ACC112 (cell line): ENCODE data around the gene CTNNBL1.

Experiments used
- H2AFZ ChIP-seq: fragments of 200-600 bp; sonication (generic); one replicate; pipeline ENCODE4 v1.6.0; 2017; ENCODE audit warnings: antibody characterized with exemption, low read length; ENCODE audit not compliant: unreplicated experiment
- H3K27ac ChIP-seq: fragments of 200-600 bp; sonication (generic); 2 replicates; pipeline ENCODE4 v1.5.1; 2014; ENCODE audit warnings: low read depth, mild to moderate bottlenecking, antibody characterized with exemption, low read length, moderate library complexity
- H3K27me3 ChIP-seq: fragments of 200-600 bp; sonication (generic); 2 replicates; pipeline ENCODE4 v1.6.1; 2014; ENCODE audit warnings: mild to moderate bottlenecking, antibody characterized with exemption, low read length, moderate library complexity, mixed read lengths; ENCODE audit not compliant: insufficient read depth
- H3K36me3 ChIP-seq: fragments of 200-600 bp; sonication (generic); 2 replicates; pipeline ENCODE4 v1.6.1; 2016; ENCODE audit warnings: mild to moderate bottlenecking, antibody characterized with exemption, low read length, moderate library complexity, mixed read lengths; ENCODE audit not compliant: insufficient read depth
- H3K4me1 ChIP-seq: fragments of 200-600 bp; sonication (generic); one replicate; pipeline ENCODE4 v1.6.1; 2016; ENCODE audit warnings: low read length, mixed read lengths; ENCODE audit not compliant: insufficient read depth, unreplicated experiment, control insufficient read depth
- H3K4me3 ChIP-seq: fragments of 200-600 bp; sonication (generic); 2 replicates; pipeline ENCODE4 v1.5.1; 2014; ENCODE audit warnings: mild to moderate bottlenecking, low read depth, low read length
- H3K79me2 ChIP-seq: fragments of 200-600 bp; sonication (generic); one replicate; pipeline ENCODE4 v1.6.0; 2016; ENCODE audit warnings: low read length; ENCODE audit not compliant: control insufficient read depth, unreplicated experiment, insufficient read depth

The CTNNBL1 gene

DNA sequence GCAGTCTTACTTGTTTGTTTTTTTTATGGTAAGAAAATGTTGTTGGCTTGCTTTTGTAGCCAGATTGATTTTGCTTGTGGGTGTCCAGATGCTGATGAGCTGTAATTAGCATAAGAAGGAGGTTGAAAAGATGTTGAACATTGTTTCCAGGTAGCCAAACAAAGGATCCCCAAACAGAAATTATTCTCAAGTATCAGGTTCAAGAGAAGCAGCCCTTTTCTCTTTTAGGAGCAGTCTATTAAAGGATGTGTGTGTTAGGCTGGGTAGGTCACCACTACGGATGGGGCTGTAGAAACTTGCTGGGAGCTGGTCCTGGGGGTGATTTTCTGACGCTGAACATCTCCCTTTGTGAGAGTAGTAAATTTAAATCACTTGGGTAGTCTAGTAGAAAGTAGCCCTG is 122.2 kb downstream of the CTNNBL1 start:
- H2AFZ ChIP-seq, result no peak overlapping the region
- no peak overlapping the region for H3K4me3 ChIP-seq
- no peak overlapping the region for H3K27ac ChIP-seq
- no peaks in the 10 kb centered on the region for H3K36me3 ChIP-seq
- no peaks in the 10 kb centered on the region for H3K79me2 ChIP-seq
- no peaks in the 10 kb centered on the region for H3K4me1 ChIP-seq
- H3K27me3 ChIP-seq, result no peaks in the 10 kb centered on the region

DNA sequence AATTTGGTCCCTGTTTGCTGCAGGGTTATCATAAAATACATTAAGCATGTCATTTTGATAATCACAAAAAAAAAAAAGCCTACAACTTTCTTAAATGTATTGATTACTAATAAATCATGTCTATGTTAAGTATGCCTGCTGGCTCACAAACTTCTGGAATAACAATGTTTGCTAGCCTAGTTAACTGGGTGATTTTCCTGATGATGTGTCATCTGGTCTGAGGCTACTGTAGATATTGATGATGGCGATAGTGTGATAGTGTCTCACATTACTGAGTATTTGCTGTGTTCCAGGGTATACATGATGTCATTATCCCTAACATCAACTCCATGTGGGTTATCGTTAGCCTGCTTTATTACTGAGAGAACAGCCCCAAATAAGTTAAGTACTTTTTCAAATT is 122.9 kb downstream of the CTNNBL1 start:
- H3K4me3 ChIP-seq, result no peak overlapping the region
- H3K79me2 ChIP-seq, result no peaks in the 10 kb centered on the region
- no peak overlapping the region for H3K27ac ChIP-seq
- H2AFZ ChIP-seq, result no peak overlapping the region
- no peaks in the 10 kb centered on the region for H3K27me3 ChIP-seq
- H3K36me3 ChIP-seq, result no peaks in the 10 kb centered on the region
- peaks cover 4% of the 10 kb centered on the region for H3K4me1 ChIP-seq

DNA sequence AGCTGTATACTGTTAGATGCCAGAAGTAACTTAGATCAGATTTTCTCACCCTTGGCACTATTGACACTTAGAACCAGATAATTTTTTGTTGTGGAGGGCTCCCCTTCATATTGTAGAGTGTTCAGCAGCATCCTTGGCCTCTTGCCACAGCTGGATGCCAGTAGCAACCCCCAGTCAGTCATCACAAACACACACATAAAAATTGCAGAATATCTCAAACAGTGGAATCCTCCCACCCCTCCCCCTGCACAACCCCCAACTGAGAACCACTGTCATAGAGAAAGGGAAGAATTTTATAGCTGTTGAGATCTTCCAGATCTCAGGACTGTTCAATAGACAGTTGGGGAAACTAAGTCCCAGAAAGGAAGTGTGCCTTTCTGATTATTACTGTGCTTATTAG is 127.9 kb downstream of the CTNNBL1 start:
- peak overlapping the region; percentile 65 for H3K27ac ChIP-seq
- H3K27me3 ChIP-seq, result no peaks in the 10 kb centered on the region
- H3K36me3 ChIP-seq, result no peaks in the 10 kb centered on the region
- no peak overlapping the region for H3K4me3 ChIP-seq
- H2AFZ ChIP-seq, result no peak overlapping the region
- H3K4me1 ChIP-seq, result peaks cover 8% of the 10 kb centered on the region
- no peaks in the 10 kb centered on the region for H3K79me2 ChIP-seq

DNA sequence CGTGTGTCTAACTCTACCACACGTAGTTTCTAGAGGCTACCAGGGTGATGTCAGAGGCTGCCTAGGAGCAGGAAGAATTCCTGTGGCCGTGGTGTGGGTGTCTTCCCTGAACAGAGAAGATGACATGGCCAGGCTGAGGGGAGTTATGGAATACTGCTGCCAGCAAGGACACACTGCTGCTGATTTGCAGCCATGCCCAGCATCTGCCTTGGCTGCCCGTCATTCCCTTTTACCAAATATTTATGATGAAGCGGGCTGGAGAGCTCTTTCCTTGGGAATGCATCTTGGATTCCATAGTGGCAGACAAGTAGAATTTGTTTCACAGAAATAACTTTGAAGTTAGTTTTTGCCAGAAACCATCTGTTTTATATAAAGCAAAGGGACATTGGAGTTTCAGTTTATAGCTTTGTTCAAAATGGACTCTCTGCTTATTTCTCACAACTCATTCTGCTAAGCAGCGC is 128.3 kb downstream of the CTNNBL1 start:
- Histone ChIP-seq H3K4me3 (no peak overlapping the region), H2AFZ (no peak overlapping the region), H3K79me2 (no peaks in the 10 kb centered on the region)

DNA sequence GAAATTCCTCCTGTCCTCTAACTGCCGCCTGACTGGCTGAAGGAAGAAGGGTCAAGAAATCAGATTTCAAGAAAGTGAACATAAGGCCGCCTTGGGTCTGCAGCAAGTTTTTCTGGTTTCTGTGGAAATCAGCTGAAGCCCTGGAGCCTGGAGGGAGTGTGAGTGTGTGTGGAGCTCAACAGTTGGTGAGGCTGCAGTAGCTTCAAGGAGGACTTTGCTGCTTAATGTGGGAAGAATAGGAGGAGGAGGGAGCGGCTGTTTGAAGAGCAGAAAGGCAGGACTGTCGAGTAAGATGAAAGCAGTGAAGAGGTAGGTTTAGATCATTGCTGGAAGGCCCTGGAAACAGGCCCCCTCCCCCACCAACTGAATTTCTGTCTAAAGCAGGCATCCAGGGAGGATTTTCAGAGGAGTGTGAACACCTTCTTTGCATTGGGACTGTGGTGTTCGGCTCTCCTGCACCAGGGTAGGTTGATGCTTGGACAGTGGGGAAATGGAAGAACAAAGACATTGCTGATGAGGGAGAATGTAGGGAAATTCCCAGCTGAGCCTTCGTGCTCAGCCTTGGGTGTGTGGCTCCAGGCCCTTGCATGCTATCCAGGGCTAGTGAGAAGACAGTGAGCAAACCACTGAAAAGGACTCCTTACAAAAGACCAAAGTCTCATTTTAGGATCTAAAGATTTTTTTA is 129.6 kb downstream of the CTNNBL1 start:
- Histone ChIP-seq H3K4me3 (no peak overlapping the region), H3K79me2 (no peaks in the 10 kb centered on the region), H3K27me3 (no peaks in the 10 kb centered on the region), H3K36me3 (no peaks in the 10 kb centered on the region), H3K4me1 (peaks cover 8% of the 10 kb centered on the region), H2AFZ (no peak overlapping the region), H3K27ac (no peak overlapping the region)

More for the DNA sequence above, 128.3 kb downstream of the CTNNBL1 start:
- Histone ChIP-seq H3K27ac (peak overlapping the region; percentile 65), H3K4me1 (peaks cover 8% of the 10 kb centered on the region), H3K36me3 (no peaks in the 10 kb centered on the region), H3K27me3 (no peaks in the 10 kb centered on the region)

DNA sequence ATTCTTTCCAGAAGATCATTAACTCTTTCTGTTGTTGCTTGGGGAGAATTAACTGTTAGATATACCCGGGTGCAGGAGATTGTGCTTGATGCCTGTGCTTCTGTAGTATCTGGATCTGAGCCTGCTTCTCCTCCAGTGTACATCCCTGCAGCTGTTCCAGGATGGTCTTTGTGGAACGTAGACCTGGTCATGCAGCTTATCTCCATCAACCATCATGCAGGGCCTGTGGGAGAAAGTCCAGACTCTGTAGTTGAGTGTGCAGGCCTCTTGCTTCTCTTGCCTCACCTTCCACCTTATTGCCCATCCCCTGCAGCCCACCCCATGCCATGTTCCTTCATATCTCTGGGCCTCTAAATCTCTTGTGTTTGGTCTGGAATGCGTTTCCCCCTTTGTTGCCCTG is 133.8 kb downstream of the CTNNBL1 start:
- Histone ChIP-seq H2AFZ (no peak overlapping the region), H3K27ac (no peak overlapping the region), H3K27me3 (no peaks in the 10 kb centered on the region), H3K4me3 (no peak overlapping the region), H3K79me2 (no peaks in the 10 kb centered on the region), H3K36me3 (no peaks in the 10 kb centered on the region), H3K4me1 (no peaks in the 10 kb centered on the region)

DNA sequence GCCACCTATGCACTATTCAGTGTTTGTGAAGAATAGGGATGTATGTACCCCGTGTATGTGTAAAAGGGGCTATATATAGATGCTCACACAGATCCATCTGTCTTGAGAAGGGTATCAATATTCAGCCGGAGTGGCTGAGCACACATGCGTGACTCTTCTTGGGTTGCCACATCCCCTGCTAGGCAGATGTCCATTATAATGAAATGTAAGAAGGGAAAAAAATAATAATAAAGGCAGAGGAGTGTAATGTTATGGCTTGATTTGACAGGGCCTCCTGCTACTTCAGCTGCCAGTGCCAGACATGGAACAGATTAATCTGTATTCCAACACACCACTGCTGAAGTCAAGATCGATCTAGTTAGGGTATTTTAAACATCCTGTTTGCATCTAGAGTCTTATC is 134.9 kb downstream of the CTNNBL1 start:
- H3K36me3 ChIP-seq, result no peaks in the 10 kb centered on the region
- H3K4me1 ChIP-seq, result no peaks in the 10 kb centered on the region
- H3K79me2 ChIP-seq, result no peaks in the 10 kb centered on the region
- no peaks in the 10 kb centered on the region for H3K27me3 ChIP-seq
- no peak overlapping the region for H3K4me3 ChIP-seq
- H2AFZ ChIP-seq, result no peak overlapping the region
- no peak overlapping the region for H3K27ac ChIP-seq

DNA sequence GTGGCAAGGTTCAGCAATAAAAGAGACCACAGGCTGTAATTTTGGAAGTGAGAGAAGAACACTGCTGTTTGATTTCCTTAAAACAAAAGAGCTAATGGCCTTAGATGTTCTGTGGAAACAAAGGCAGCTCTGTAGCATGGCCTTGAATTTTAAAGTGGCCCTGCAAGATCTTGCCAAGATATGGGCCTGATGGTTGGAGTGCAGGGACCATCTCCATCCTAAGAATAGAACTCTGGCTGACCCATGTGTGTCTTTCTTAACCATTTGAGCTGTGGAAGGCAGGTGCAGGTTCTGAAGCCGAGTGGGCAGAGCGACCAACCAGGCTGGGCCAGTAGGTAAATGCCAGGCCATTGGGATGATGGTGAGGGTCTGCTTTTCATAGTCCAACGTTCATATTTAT is 135.3 kb downstream of the CTNNBL1 start:
- H3K79me2 ChIP-seq, result no peaks in the 10 kb centered on the region
- H3K36me3 ChIP-seq, result no peaks in the 10 kb centered on the region
- H3K27me3 ChIP-seq, result no peaks in the 10 kb centered on the region
- no peaks in the 10 kb centered on the region for H3K4me1 ChIP-seq
- no peak overlapping the region for H3K27ac ChIP-seq
- no peak overlapping the region for H2AFZ ChIP-seq
- H3K4me3 ChIP-seq, result no peak overlapping the region

DNA sequence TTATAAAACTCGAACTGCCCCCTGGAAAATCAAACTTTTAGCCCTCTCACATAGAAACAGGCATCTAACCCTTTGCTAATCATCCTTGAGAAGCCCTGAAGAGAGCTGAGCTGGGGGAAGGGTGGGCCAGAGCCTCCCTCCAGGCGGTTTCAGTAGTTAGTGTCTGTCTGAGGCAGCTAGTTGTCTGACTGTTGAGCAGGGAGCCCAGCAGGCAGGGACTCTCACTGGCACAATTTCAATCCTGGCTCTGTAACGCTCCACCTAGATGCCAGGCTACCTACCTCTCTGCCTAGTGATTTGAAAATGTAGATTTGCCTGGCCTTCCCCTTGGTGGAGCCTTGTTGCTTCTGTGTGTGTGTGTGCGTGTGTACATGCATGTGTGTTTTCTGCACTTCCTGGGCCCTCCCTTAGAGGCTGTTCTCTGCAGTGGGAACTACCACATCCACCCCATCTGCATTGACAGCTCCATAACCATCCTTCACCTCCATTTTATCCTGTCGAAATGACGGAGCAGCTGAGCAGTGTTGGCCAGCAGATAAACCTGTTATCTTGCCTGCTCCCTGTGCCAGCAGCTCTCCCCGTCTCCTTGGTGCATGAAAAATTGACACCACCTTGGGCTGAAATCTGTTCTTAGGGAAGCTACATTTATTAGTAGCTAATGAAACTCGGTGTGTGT is 139.5 kb downstream of the CTNNBL1 start:
- Histone ChIP-seq H3K4me3 (no peak overlapping the region), H3K4me1 (no peaks in the 10 kb centered on the region), H3K27ac (no peak overlapping the region), H3K79me2 (no peaks in the 10 kb centered on the region), H2AFZ (no peak overlapping the region), H3K36me3 (no peaks in the 10 kb centered on the region), H3K27me3 (no peaks in the 10 kb centered on the region)

DNA sequence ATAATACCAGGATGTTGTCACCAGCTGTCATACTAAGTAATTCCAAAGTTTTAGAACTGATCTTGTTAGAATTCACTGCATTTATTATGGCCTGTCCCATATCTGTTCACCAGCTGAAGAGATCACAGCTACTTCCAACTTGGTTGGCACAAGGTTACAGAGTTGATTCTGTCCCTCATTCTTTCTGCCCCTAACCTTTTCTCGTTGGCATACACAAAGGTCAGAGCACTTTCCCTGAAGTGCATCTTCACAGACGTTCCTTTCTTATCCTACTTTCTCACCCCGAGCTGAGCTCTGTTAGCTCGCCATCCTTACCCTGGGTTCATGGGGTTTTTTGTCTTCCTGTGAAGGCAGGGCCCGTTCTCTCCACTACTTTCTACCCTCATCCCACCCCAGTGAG is 143.1 kb downstream of the CTNNBL1 start:
- Histone ChIP-seq H3K4me3 (no peak overlapping the region), H3K27me3 (no peaks in the 10 kb centered on the region), H3K36me3 (no peaks in the 10 kb centered on the region; the same call in 1 of the 2 replicates), H3K4me1 (no peaks in the 10 kb centered on the region), H3K79me2 (no peaks in the 10 kb centered on the region), H3K27ac (no peak overlapping the region), H2AFZ (no peak overlapping the region)

DNA sequence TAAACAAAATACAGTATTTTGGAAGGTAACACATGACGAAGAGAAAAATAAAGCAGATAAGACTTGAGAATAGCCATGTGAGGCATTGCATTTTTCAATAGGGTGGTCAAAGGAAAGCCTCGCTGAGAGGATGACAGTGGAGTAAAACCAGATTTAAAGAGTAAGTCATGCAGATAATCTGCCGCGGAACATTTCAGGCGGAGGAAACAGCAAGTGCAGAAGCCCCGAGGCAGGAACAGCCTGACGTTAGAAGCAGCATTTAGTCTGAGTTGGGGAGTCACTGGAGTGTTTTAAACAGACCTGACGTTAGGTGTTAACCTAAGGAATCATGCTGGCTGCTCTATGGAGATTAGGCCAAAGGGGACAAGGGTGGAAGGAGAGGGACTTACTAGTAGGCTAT is 144.1 kb downstream of the CTNNBL1 start:
- H3K4me3 ChIP-seq, result no peak overlapping the region
- no peaks in the 10 kb centered on the region for H3K27me3 ChIP-seq
- H3K79me2 ChIP-seq, result no peaks in the 10 kb centered on the region
- H3K36me3 ChIP-seq, result no peaks in the 10 kb centered on the region; the same call in 1 of the 2 replicates
- no peak overlapping the region for H2AFZ ChIP-seq
- no peak overlapping the region for H3K27ac ChIP-seq
- no peaks in the 10 kb centered on the region for H3K4me1 ChIP-seq
